ENCODE data around the gene ENTPD3.
"Not testable (repeated sequence)": the region's sequence is repeated elsewhere in the genome, so short reads cannot be mapped to it uniquely, and the experiment has no call there.

The ENTPD3 gene

DNA sequence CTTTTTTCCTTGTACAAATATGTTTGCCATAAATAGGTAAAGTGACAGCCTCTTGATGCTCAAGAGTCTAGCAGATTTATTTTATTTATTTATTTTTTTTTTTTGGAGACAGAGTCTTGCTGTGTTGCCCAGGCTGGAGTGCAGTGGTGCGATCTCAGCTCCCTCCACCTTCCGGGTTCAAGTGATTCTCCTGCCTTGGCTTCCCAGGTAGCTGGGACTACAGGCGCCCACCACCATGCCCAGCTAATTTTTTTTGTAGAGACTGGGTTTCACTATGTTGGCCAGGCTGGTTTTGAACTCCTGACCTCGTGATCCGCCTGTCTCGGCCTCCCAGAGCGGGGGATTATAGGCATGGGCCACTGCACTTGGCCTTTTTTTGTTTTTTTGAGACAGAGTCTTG, 75.9 kb downstream of the ENTPD3 start:
- DNase-seq (ENCODE audit: low read depth), result not testable (repeated sequence)

GRCh38 chr3:40463579-40463978, 76.6 kb downstream of the ENTPD3 start:
- DNase-seq (ENCODE audit: low read depth), result no peak

- DNase-seq (ENCODE audit: low read depth), result no peak
Measured at GRCh38 chr3:40464339-40465110, 77.5 kb downstream of the ENTPD3 start.

GRCh38 chr3:40465111-40465407, 78.1 kb downstream of the ENTPD3 start:
- DNase-seq (ENCODE audit: low read depth), result no peak

DNA sequence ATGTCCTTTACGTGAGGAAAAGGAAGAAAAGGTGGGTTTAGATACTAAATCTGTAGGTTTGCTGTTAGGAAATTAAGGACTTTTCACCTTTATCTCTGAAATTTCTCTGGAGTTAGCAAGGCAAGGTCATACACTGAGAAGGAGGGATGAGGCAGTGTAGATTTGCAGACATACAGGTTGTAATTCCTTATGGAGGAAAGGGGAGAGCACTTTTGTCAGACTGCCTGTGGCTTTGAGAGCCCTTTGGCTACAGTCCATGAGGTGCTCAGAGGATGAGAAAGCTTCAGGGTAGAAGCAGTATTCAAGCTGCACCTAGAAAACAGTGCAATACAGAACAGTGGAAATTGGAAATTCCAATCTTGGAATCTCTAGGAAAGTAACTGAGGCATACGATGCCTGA, 78.5 kb downstream of the ENTPD3 start:
- DNase-seq (ENCODE audit: low read depth), result no peak

DNA sequence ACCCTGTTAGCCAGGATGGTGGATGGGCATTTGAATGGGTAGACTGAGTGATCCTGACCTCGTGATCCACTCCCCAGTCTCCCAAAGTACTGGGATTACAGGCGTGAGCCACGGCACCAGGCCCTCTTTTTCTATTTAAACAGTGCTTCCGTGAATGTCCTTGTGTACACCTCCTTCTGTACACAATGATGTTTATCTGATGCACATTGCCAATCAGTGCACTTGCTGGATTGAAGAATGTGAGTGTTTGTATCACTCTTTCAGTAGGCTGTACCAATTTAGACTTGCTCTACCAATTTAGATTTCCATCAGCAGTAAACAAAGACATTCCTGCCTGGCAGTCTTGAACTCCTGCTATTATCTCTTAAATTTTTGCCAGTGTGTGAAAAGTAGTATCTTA, 81.0 kb downstream of the ENTPD3 start:
- DNase-seq (ENCODE audit: low read depth), result no peak

DNA sequence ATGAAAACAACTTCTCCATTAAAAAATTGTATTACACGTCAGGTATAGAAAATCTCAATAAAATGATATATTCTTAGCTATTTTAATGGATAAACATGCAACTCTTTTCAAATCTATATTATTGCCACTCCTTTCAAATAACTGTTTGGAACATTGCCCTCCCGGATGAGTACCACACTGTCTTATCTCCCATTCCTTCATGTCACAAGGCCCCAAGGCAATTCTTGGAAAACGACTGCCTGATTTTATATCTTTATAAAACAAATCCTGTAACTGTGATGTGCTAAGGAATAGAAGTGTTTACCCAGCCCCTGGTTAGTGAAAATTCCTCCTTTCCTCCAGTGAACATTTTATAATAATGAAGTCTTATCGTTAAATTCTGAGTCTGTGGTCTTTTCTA, 83.7 kb downstream of the ENTPD3 start:
- DNase-seq (ENCODE audit: low read depth), result no peak

GRCh38 chr3:40476478-40477470, 89.8 kb downstream of the ENTPD3 start, which contains the start of gene ZNF619:
TSS of gene ZNF619 (plus strand) at chr3:40477122. CDS start at chr3:40477980, 858 bp downstream.
- peak; percentile 15 for DNase-seq (ENCODE audit: low read depth)

- DNase-seq (ENCODE audit: low read depth), result no peak
Measured at GRCh38 chr3:40477666-40478065, 90.7 kb downstream of the ENTPD3 start.
